Caki2 (cell line): Measurements from ENCODE around the gene WRNIP1. TPM values are rescaled to one million over a fixed set of nuclear protein-coding genes. Genes with fewer than 3 reads are reported as not detected.

Experiments used
- DNase-seq: peaks from one replicate; pipeline ENCODE4 v3.0.0-alpha.2; 2015; ENCODE audit warnings: low read depth
- in situ Hi-C: cut with HindIII; loops from 2 replicates; pipeline ENCODE4 v1.10.0; 2016; ENCODE audit warnings: low sequenced_read_pairs, low pct_unique_long_range_greater_than_20kb, mixed read lengths
- total RNA-seq: library from RNA; depleted of rRNA; stranded (reverse); fragments of >200 nt; shearing (Covaris generic); gene quantifications from 2 replicates; pipeline ENCODE4 v1.2.3, GENCODE V29; 2014; ENCODE audit warnings: low replicate concordance; rRNA removed

The WRNIP1 gene
- total RNA-seq = 75.4 and 94.7 TPM in 2 replicates

GRCh38 chr6:2765166-2765895 lies at the start of gene WRNIP1:
WRNIP1 (plus strand) TSS chr6:2765393; CDS start chr6:2765623, 230 bp downstream.
- in situ Hi-C loops = no loop called here

DNA sequence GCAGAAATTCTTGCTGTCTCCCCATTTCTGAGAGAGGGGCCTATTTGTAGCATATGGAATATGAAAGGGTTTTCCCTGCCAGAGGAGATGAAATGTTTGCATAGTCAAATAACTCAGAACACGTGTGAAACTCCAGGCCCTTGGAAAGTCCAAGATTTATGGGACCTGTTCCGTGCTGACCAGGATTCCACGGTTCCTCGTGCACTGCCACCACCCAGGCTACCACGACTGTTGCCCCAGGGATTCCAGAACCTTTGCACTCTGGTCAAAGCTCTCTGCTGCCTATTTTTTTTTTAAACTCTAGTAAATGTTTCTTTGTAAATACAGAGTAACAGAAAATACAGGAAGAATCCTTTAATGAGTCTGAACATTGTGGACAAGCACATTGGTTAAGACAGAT lies 49.5 kb upstream of the WRNIP1 start:
- no peak for DNase-seq

More at GRCh38 chr6:2765166-2765895, at the start of gene WRNIP1:
- peak; percentile 99 for DNase-seq

DNA sequence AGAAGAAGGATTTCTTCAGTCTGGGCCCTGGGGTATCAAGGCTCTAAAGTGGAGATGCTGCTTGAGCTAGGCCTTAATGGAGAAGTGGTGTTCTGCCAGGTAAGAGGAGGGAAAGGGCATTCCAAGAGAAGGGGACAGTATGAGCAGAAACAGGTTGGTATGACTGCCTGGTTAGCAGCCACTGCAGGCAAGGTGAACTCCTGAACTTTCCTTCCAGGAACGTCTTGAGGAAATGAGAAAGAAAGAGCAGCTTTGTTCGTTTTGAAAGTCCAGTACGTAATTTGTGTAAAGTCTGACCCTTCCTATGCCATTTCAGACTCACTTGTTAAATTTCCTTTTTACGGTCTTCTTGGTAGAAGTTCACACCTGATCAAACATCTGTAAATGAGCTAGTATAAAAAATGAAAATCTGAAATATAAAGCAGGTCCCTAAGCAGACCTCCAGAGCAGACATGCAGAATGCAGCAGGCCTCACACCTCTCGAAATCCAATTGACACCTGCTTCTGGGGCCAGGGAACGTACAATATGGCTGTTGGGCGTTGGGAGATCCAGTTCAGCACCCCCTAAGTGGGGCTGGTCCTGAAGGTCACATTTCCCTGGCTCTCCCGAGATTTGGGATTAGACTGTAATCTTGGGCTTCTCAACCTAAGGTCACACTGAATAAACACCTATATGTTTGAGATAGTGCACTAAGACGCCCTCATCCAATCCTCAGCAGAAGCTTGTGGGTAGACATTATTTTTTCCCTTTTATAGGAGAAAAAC lies 48.1 kb upstream of the WRNIP1 start:
- in situ Hi-C loops = no loop called here
- DNase-seq = no peak

More for the DNA sequence above, 49.5 kb upstream of the WRNIP1 start:
- in situ Hi-C loops = no loop called here

- DNase-seq = no peak
- in situ Hi-C loops = no loop called here
Measured at GRCh38 chr6:2718334-2719092, 46.7 kb upstream of the WRNIP1 start.

- DNase-seq = no peak
- in situ Hi-C loops = no loop called here
Measured at GRCh38 chr6:2719093-2719455, 46.1 kb upstream of the WRNIP1 start.

DNA sequence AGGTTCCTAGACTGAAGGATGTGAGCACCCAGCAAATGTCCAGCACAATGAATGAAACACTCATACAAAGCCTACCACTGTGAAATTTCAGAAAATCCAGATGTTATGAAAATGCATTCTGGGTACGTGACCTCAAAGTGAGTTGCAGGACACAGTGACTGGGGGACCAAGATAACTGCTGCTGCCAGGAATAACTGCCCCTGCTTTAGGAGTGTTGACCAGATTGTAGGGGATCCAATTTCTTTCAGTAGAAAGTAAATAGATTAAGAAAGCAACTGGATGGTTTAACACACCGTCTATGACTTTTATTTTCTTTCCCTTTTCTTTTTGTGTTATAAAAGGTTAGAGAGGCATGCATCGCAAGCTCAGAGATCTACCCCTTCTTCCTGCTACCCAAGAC lies 44.0 kb upstream of the WRNIP1 start:
- no peak for DNase-seq
- in situ Hi-C loops = no loop called here

GRCh38 chr6:2725364-2725988 lies 39.7 kb upstream of the WRNIP1 start:
- in situ Hi-C loops = no loop called here
- DNase-seq = no peak

DNA sequence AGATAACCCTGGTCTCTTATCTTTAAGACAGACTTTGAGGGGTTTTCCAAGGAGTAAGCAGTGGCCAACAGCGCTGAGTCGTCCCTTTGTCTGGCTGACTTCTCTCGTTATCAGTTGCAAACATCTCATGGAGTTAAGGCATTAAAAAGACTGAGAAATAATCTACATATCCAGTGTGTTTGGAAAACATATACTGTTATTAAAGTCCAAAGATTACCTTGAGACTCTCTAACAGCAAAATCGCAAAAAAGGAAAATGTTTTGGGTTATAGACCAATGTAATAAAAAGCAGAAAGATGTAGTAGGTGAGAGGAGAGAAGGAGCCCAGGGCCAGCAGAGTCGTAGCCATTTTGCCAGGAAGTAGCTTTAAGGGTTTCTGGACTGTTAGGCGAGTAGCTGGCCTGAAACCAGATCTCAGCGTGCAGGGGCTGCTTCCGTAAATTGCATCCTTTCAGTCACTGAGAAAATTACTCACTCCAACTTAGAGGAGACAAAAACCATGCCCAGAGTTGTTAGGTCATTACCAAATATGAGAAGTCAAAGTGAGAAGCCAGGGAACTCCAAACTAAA lies 39.1 kb upstream of the WRNIP1 start:
- no peak for DNase-seq
- in situ Hi-C loops = no loop called here

DNA sequence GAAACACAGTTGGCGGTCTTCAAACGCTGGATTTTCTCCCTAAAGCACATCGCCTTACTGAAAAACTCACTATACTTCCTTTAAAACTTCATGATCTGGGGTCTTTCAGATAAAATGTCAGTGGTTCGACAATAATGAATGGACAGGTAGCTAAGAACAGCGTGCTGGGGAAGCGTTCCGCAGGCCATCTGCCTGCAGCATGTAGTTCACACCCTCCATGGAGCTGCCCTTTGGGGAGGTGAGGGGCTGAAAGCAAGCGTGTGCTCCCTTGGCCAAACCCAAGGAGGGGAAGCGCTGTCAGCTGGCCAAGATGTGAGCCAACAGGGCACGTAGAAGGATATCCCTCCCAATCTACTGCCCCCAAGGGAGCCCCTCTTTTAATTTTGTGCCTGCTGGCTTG lies 35.3 kb upstream of the WRNIP1 start:
- in situ Hi-C loops = no loop called here
- no peak for DNase-seq

DNA sequence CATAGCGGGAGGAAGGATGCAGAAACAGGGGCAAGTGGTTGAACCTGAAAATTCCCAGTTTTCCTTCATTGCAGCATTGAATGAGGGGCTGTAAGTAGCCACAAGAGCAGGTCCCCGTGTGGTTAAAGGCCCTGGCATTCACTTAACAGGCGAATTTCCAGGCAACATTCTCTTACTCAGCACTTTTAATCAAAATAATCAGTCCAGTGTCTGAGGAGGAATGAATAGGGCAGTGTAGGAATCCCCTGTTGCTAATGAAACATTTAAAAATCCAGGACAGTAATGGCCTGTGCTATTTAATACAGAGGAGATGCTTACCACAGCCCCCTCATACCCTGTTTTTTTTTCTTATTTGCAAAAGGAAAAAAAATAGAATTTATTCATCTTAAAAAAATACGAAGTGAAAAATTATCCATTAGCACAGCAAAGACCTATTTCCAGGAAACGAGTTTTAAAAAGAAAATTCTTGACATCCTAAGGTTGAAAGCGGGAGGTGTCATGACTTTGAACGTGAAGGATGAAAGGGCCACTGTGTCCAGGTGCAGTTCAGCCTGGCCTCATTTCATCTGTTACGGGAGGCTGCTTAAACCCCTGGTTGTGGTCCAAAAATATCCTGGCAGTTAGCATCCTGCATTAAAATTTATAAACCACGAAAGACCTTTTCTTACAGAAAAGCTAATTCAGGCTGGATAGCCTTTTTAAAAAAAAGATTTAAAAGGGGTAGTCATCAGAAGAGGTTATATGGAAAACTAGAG lies 34.7 kb upstream of the WRNIP1 start:
- DNase-seq = no peak
- in situ Hi-C loops = no loop called here

DNA sequence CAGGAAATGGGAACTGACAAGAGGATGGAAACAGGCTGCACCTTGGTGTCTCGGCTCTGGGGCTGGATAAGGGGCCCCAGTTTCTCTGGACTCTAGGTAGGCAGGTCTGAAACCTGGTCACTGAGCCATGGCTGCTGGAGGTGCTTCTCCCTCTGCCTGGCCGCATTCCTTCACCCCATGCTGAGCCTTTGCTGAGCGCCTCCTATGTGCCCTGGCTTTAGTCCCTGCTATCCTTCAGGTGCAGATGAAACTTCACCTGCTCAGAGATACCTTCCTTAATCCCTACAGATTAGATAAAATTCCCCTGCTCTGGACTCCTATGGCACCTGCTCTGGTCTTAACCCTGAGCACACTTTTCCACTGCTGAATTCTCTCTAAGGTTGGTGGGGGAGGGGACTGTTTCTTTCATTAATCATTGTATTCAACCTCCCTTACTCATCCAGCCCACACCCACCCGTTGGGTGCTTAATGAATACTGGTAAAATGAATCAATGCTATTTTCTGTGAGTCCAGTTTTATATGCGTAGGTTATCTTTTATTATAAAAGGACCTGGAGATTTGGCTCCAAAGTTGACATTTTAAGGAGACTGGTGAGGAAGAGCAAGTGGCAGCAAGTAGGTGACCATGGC lies 33.8 kb upstream of the WRNIP1 start:
- DNase-seq = peak; percentile 15
- in situ Hi-C loops = no loop called here

DNA sequence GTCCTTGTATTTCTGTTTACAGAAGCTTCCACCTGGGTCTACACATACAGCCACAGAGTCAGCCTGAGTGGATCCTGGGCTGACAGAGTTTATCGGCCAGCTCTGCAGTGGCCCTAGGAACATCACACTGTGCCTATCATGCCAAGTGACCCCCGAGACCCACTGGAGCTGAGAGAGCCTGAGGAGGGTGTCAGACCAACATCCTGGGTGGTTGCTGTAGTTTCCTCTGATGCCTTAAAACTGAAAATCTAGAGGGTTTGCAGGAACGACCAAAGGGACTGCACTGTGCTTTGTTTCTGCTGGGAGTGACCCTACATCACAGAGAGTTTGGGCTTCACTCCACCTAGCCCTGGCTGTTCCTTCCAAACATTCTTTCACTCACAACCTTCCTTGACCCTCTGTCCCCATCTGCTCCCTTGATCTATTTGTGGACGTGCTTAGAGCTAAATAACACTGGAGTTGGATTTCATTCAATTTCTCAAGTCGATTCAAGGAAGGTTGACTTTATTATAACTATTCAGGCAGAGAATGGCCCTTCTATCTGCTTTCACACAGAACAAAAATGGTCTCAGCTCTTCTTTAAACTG lies 32.6 kb upstream of the WRNIP1 start:
- DNase-seq = no peak
- in situ Hi-C loops = no loop called here

- in situ Hi-C loops = no loop called here
- DNase-seq = no peak
Measured at GRCh38 chr6:2733324-2733723, 31.9 kb upstream of the WRNIP1 start.

DNA sequence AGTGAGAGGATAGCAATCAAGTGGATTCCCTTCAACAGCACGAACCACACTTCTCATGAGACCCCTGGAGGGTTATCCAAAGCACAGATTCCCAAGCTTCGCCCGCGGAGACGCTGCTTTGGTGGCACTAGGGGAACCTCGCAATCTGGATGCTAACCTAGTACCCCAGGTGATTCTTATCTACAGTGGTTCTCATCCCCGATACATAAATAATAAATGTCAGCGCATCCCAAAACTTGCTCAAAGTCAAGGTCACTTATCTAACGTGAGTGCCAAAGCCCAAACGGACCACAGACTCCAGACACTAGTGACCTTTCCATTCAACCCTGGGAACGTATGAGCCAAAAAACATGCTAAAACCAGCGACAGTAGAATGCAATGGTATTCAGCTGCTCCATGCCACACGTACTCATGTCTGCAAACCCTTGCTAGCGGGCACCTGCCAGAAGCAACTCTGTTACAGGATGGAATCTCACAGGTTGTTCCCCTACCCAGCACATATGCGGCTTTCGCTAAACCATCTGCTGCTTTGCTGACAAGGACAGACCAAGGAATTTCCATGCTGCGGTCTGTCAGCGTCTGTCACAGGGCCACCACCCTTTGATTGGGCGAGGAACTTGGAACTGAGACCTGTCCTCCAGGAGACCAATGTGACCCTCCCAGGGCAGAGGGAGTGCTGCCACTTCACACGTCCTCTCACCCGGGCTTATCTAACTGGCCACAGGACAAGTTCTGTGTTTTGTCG lies 31.3 kb upstream of the WRNIP1 start:
- in situ Hi-C loops = no loop called here
- DNase-seq = no peak

- in situ Hi-C loops = no loop called here
- no peak for DNase-seq
Measured at GRCh38 chr6:2734488-2735166, 30.6 kb upstream of the WRNIP1 start.

- in situ Hi-C loops = no loop called here
- DNase-seq = no peak
Measured at GRCh38 chr6:2737885-2738284, 27.3 kb upstream of the WRNIP1 start.
